Fibroblast of lung (primary cell): ENCODE results near the gene GPR15LG.
"Not testable (repeated sequence)": the region's sequence is repeated elsewhere in the genome, so short reads cannot be mapped to it uniquely, and the experiment has no call there.

Source experiments
- CTCF ChIP-seq, 2 donors: IDR thresholded peaks in 1 of 2; conservative IDR thresholded peaks in 1 of 2; 1 replicate in 1 of 2; 2 replicates in 1 of 2; pipeline ENCODE4 v1.5.1; 2011 to 2012; ENCODE audit warnings: low read length in 2 of 2, control low read depth in 1 of 2, inconsistent platforms in 1 of 2, low read depth in 1 of 2, mild to moderate bottlenecking in 1 of 2
- EZH2 ChIP-seq: IDR thresholded peaks from 2 replicates; pipeline ENCODE4 v1.5.1; 2012; ENCODE audit warnings: low read length, control low read depth, mild to moderate bottlenecking; ENCODE audit errors: missing control alignments

GRCh38 chr10:84171700-84172466 lies 1.7 kb upstream of the GPR15LG start:
- not testable (repeated sequence) for TF ChIP-seq CTCF (conservative IDR thresholded peaks at IDR 0.05 in 1 of 2, IDR thresholded peaks at IDR 0.05 in 1 of 2; ENCODE audit: low read depth in 1 of 2, low read length in 2 of 2); EZH2
